ENCODE measurements around the gene NSD2.

Gene NSD2

GRCh38 chr4:1823545-1823932, 47.7 kb upstream of the NSD2 start:
- Histone ChIP-seq H3K4me1 (ENCODE audit: control insufficient read depth, insufficient read depth, low read length) (no peaks in the 10 kb centered on the region), H3K4me3 (ENCODE audit: low read depth, low read length) (no peak overlapping the region), H3K36me3 (ENCODE audit: control insufficient read depth in 2 of 2, insufficient read depth in 1 of 2, low read length in 2 of 2) (peaks cover 4 to 77% of the 10 kb centered on the region in 2 experiments; a peak in 2 of 3 replicates), H3K27ac (ENCODE audit: extremely low read depth, low read depth, low read length) (no peak overlapping the region), H3K9me3 (ENCODE audit: control insufficient read depth, insufficient read depth, low read depth, low read length) (no peaks in the 10 kb centered on the region)
- TF ChIP-seq KLF16 (tag by site-specific recombination; IDR thresholded peaks at IDR 0.05) (no peak), ZNF366 (tag by site-specific recombination; conservative IDR thresholded peaks at IDR 0.05) (no peak), ZNF426 (tag by site-specific recombination; IDR thresholded peaks at IDR 0.05) (no peak), ZNF514 (tag by site-specific recombination; IDR thresholded peaks at IDR 0.05) (no peak), ZNF560 (tag by site-specific recombination; IDR thresholded peaks at IDR 0.05; ENCODE audit: borderline replicate concordance) (no peak), ZNF785 (tag by site-specific recombination; IDR thresholded peaks at IDR 0.05) (no peak), ATF2 (tag by site-specific recombination; IDR thresholded peaks at IDR 0.05; ENCODE audit: low read depth) (no peak), ZNF394 (tag by site-specific recombination; IDR thresholded peaks at IDR 0.05; ENCODE audit: borderline replicate concordance) (no peak), ZNF555 (tag by site-specific recombination; conservative IDR thresholded peaks at IDR 0.05) (no peak), ZNF596 (tag by site-specific recombination; IDR thresholded peaks at IDR 0.05) (no peak)
- ChIA-PET CTCF (no interaction called here), POLR2A (no interaction called here)

- Histone ChIP-seq H3K4me1 (ENCODE audit: control insufficient read depth, insufficient read depth, low read length) (no peaks in the 10 kb centered on the region), H3K27ac (ENCODE audit: extremely low read depth, low read depth, low read length) (no peak overlapping the region), H3K36me3 (ENCODE audit: control insufficient read depth in 2 of 2, insufficient read depth in 1 of 2, low read length in 2 of 2) (peaks cover 0 to 70% of the 10 kb centered on the region in 2 experiments; a peak in 2 of 3 replicates), H3K4me3 (ENCODE audit: low read depth, low read length) (no peak overlapping the region), H3K9me3 (ENCODE audit: control insufficient read depth, insufficient read depth, low read depth, low read length) (no peaks in the 10 kb centered on the region)
- ChIA-PET CTCF (no interaction called here), POLR2A (no interaction called here)
- no peak for TF ChIP-seq ZNF19 (tag by site-specific recombination; IDR thresholded peaks at IDR 0.05; ENCODE audit: low read depth)
- no peak for TF ChIP-seq ZBTB17 (tag by site-specific recombination; IDR thresholded peaks at IDR 0.05)
- TF ChIP-seq KLF10 (tag by site-specific recombination; IDR thresholded peaks at IDR 0.05), result no peak
- no peak for TF ChIP-seq ZNF184 (tag by site-specific recombination; IDR thresholded peaks at IDR 0.05)
- TF ChIP-seq ZNF24 (tag by site-specific recombination; IDR thresholded peaks at IDR 0.05), result no peak
- no peak for TF ChIP-seq OVOL3 (tag by site-specific recombination; IDR thresholded peaks at IDR 0.05)
- TF ChIP-seq ZNF530 (tag by site-specific recombination; IDR thresholded peaks at IDR 0.05; ENCODE audit: low read depth), result no peak
Measured at GRCh38 chr4:1824746-1825145, 46.4 kb upstream of the NSD2 start.

- ChIA-PET CTCF (no interaction called here), POLR2A (no interaction called here)
- peaks cover 0 to 70% of the 10 kb centered on the region in 2 experiments; a peak in 2 of 3 replicates for H3K36me3 ChIP-seq (ENCODE audit: control insufficient read depth in 2 of 2, insufficient read depth in 1 of 2, low read length in 2 of 2)
- no peaks in the 10 kb centered on the region for H3K4me1 ChIP-seq (ENCODE audit: control insufficient read depth, insufficient read depth, low read length)
- no peak overlapping the region for H3K4me3 ChIP-seq (ENCODE audit: low read depth, low read length)
- no peak overlapping the region for H3K27ac ChIP-seq (ENCODE audit: extremely low read depth, low read depth, low read length)
- H3K9me3 ChIP-seq (ENCODE audit: control insufficient read depth, insufficient read depth, low read depth, low read length), result no peaks in the 10 kb centered on the region
- TF ChIP-seq PRDM4 (tag by site-specific recombination; IDR thresholded peaks at IDR 0.05) (no peak), ZFP69B (tag by site-specific recombination; IDR thresholded peaks at IDR 0.05) (no peak), ZNF341 (tag by site-specific recombination; IDR thresholded peaks at IDR 0.05; ENCODE audit: low read depth) (no peak), ZNF174 (tag by site-specific recombination; IDR thresholded peaks at IDR 0.05) (no peak), ZNF362 (tag by site-specific recombination; IDR thresholded peaks at IDR 0.05) (no peak), ZNF544 (tag by site-specific recombination; IDR thresholded peaks at IDR 0.05) (no peak), ZNF146 (tag by site-specific recombination; IDR thresholded peaks at IDR 0.05) (no peak), ZNF18 (tag by site-specific recombination; IDR thresholded peaks at IDR 0.05) (no peak)
- TF ChIP-seq, protein P1, sequence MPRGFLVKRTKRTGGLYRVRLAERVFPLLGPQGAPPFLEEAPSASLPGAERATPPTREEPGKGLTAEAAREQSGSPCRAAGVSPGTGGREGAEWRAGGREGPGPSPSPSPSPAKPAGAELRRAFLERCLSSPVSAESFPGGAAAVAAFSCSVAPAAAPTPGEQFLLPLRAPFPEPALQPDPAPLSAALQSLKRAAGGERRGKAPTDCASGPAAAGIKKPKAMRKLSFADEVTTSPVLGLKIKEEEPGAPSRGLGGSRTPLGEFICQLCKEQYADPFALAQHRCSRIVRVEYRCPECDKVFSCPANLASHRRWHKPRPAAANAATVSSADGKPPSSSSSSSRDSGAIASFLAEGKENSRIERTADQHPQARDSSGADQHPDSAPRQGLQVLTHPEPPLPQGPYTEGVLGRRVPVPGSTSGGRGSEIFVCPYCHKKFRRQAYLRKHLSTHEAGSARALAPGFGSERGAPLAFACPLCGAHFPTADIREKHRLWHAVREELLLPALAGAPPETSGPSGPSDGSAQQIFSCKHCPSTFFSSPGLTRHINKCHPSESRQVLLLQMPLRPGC (tag by site-specific recombination; IDR thresholded peaks at IDR 0.05), result no peak
Measured at GRCh38 chr4:1825326-1825725, 45.9 kb upstream of the NSD2 start.
